Progenitor cell of endocrine pancreas (in vitro differentiated cells): ENCODE data around the gene CREBBP. TPM values are rescaled to one million over a fixed set of nuclear protein-coding genes. Genes with fewer than 3 reads are reported as not detected.

ENCODE experiments used
- DNase-seq: peaks from one replicate; pipeline ENCODE4 v3.0.0; 2021; ENCODE audit warnings: low spot score; ENCODE audit not compliant: unreplicated experiment
- H3K27ac Mint-ChIP-seq: 2 replicates; pipeline ENCODE4 v1.8.0; 2021; ENCODE audit warnings: mild to moderate bottlenecking, moderate library complexity, mixed read lengths
- H3K27me3 Mint-ChIP-seq: 2 replicates; pipeline ENCODE4 v1.8.0; 2021; ENCODE audit warnings: mixed read lengths
- H3K36me3 Mint-ChIP-seq: 2 replicates; pipeline ENCODE4 v1.8.0; 2022; ENCODE audit warnings: mixed read lengths; ENCODE audit not compliant: insufficient read depth
- H3K4me1 Mint-ChIP-seq: 2 replicates; pipeline ENCODE4 v1.8.0; 2021; ENCODE audit warnings: low read depth, mixed read lengths
- H3K4me3 Mint-ChIP-seq: 2 replicates; pipeline ENCODE4 v1.8.0; 2021; ENCODE audit warnings: low read depth, mild to moderate bottlenecking, moderate library complexity, mixed read lengths
- H3K9me3 Mint-ChIP-seq: 2 replicates; pipeline ENCODE4 v1.8.0; 2021; ENCODE audit warnings: low read depth, mixed read lengths
- CTCF ChIP-seq: fragments of 200-600 bp; sonication (generic); IDR thresholded peaks from one replicate; pipeline ENCODE4 v1.5.0; 2021; ENCODE audit warnings: antibody characterized with exemption, mild to moderate bottlenecking; ENCODE audit not compliant: unreplicated experiment
- total RNA-seq: library from RNA; stranded (reverse); gene quantifications from 2 replicates; pipeline ENCODE4 v1.2.1, GENCODE V29; 2021

CREBBP gene
- total RNA-seq, 1 donor from 2014 or later, result 144 TPM

DNA sequence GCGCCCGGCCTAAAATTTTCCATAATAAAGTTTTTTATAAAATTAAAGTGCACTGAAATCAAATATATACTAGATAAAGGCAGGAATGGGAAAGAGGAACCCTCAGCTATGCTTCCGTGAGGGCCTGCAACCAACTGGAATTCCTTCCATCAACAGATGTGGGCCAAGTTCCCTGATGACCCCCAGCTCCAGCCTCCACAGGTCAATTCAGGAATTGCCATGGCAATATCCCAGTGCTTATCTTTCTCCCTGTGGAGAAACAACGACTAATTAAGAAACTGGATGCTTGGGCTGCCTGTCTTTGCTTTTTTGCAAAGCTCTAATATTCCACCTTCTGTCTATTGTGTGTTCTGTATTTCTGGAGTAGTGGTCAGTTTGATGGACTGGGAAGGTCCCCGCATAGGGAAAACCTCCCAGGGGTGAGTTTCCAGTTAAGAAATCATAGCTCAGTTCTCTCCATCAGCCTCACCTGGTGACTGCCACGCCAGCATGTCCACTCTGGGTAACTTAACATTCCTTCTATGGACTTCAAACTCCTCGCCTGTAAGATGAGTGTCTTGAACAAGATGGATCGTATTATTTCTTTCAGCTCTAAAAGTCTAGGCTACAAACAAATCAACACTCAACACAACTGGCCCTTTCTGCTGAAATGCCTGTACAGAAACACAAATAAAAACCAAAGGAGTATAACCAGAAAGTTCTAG is 67.9 kb downstream of the CREBBP start:
- TF ChIP-seq CTCF, result no peak
- no peaks in the 10 kb centered on the region for H3K9me3 Mint-ChIP-seq
- no peak for DNase-seq
- H3K4me3 Mint-ChIP-seq, result no peak overlapping the region
- H3K4me1 Mint-ChIP-seq, result peaks cover 30% of the 10 kb centered on the region
- H3K27ac Mint-ChIP-seq, result no peak overlapping the region
- no peaks in the 10 kb centered on the region for H3K27me3 Mint-ChIP-seq
- H3K36me3 Mint-ChIP-seq, result peaks cover 11% of the 10 kb centered on the region

GRCh38 chr16:3810818-3811217 is 69.7 kb downstream of the CREBBP start:
- H3K27me3 Mint-ChIP-seq, result no peaks in the 10 kb centered on the region
- DNase-seq, result no peak
- peaks cover 15% of the 10 kb centered on the region for H3K36me3 Mint-ChIP-seq
- peaks cover 19% of the 10 kb centered on the region for H3K4me1 Mint-ChIP-seq
- no peak for TF ChIP-seq CTCF
- H3K4me3 Mint-ChIP-seq, result no peak overlapping the region
- no peaks in the 10 kb centered on the region for H3K9me3 Mint-ChIP-seq
- H3K27ac Mint-ChIP-seq, result peak overlapping the region; percentile 11

- no peak for DNase-seq
- H3K27ac Mint-ChIP-seq, result no peak overlapping the region
- H3K4me3 Mint-ChIP-seq, result no peak overlapping the region
- H3K27me3 Mint-ChIP-seq, result no peaks in the 10 kb centered on the region
- peaks cover 15% of the 10 kb centered on the region for H3K36me3 Mint-ChIP-seq
- TF ChIP-seq CTCF, result no peak
- H3K4me1 Mint-ChIP-seq, result peaks cover 24% of the 10 kb centered on the region
- no peaks in the 10 kb centered on the region for H3K9me3 Mint-ChIP-seq
Observed at GRCh38 chr16:3810198-3810664, 70.3 kb downstream of the CREBBP start.

DNA sequence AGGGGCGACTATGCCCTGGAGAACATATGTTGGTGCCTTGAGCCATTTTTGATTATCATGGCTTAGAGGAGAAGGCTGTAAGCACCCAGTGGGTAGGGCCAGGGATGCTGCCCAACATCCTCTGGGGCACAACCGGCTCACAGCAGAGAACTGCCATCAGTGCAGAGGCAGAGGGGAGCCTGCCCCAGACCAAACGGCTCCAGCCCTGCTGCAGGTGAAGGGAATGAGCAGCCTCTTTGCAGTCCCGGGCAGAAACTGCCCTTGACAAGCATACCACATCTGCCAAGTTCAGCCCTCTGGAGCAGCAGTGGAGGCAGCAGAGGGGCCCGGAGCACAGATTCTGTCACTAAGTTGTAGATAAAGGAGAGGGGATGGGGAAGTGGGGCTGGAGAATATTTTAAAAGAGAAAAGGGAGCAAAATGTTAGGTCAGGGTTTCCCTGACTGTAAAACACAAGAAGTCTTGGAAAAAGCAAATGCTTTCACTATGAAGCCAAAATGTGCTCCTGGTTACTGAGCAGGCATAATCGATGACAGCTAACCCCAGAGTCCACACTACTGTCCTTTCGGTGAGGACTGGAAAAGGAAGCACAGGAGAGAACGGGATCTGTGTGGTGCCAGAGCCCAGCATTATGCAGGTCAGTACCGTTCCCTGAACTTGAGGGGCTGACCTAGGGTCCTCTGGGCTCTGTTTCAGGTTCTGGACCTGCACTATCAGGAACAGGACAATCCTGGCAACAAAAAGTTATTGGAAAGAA is 72.0 kb downstream of the CREBBP start:
- Mint-ChIP-seq H3K27me3 (no peaks in the 10 kb centered on the region), H3K36me3 (peaks cover 22% of the 10 kb centered on the region), H3K4me1 (peaks cover 36% of the 10 kb centered on the region), H3K9me3 (no peaks in the 10 kb centered on the region), H3K27ac (no peak overlapping the region), H3K4me3 (no peak overlapping the region)
- no peak for DNase-seq
- TF ChIP-seq CTCF, result no peak

GRCh38 chr16:3807425-3808123 is 72.9 kb downstream of the CREBBP start:
- Mint-ChIP-seq H3K27ac (no peak overlapping the region), H3K4me3 (no peak overlapping the region), H3K9me3 (no peaks in the 10 kb centered on the region), H3K4me1 (peaks cover 33% of the 10 kb centered on the region), H3K27me3 (no peaks in the 10 kb centered on the region), H3K36me3 (peaks cover 24% of the 10 kb centered on the region)
- no peak for TF ChIP-seq CTCF
- DNase-seq, result no peak
